Suppressor macrophage treated with lipopolysaccharide for 1 hour (primary cell): ENCODE results near the gene ARHGAP40.

Source experiments
- DNase-seq, 3 donors: peaks; one replicate each; pipeline ENCODE4 v3.0.0-alpha.2; 2020 to 2022

ARHGAP40 gene

GRCh38 chr20:38652995-38653394, 51.4 kb downstream of the ARHGAP40 start:
- no peak for DNase-seq

GRCh38 chr20:38657390-38657789, 55.8 kb downstream of the ARHGAP40 start:
- DNase-seq = no peak

GRCh38 chr20:38658879-38659596, 57.4 kb downstream of the ARHGAP40 start:
- DNase-seq = peak in 2 of 3 donors; percentile 21 to 35

- no peak for DNase-seq
Observed at GRCh38 chr20:38659597-38659880, 57.9 kb downstream of the ARHGAP40 start.

GRCh38 chr20:38660429-38660828, 58.8 kb downstream of the ARHGAP40 start:
- no peak for DNase-seq

- no peak for DNase-seq
Observed at GRCh38 chr20:38663660-38664059, 62.1 kb downstream of the ARHGAP40 start.

- DNase-seq = no peak
Observed at GRCh38 chr20:38664284-38664683, 62.7 kb downstream of the ARHGAP40 start.

- no peak for DNase-seq
Observed at GRCh38 chr20:38665094-38665493, 63.5 kb downstream of the ARHGAP40 start.

- DNase-seq = no peak
Observed at GRCh38 chr20:38665506-38666285, 64.1 kb downstream of the ARHGAP40 start.

GRCh38 chr20:38667417-38667956, 65.9 kb downstream of the ARHGAP40 start:
- no peak for DNase-seq

- no peak for DNase-seq
Observed at GRCh38 chr20:38669688-38670087, 68.1 kb downstream of the ARHGAP40 start.

GRCh38 chr20:38670786-38671185, 69.2 kb downstream of the ARHGAP40 start:
- no peak for DNase-seq

- DNase-seq = no peak
Observed at GRCh38 chr20:38671186-38671585, 69.6 kb downstream of the ARHGAP40 start.

GRCh38 chr20:38671701-38672292, 70.2 kb downstream of the ARHGAP40 start:
- DNase-seq = no peak

- DNase-seq = no peak
Observed at GRCh38 chr20:38672504-38672903, 70.9 kb downstream of the ARHGAP40 start.

- no peak for DNase-seq
Observed at GRCh38 chr20:38673261-38673660, 71.7 kb downstream of the ARHGAP40 start.

- peak in 2 of 3 donors; percentile 7 to 13 for DNase-seq
Observed at GRCh38 chr20:38673725-38674091, 72.1 kb downstream of the ARHGAP40 start.

GRCh38 chr20:38674092-38674764, 72.6 kb downstream of the ARHGAP40 start:
- DNase-seq = peak; percentile 61 to 83 (median 71)

GRCh38 chr20:38674765-38675133, 73.1 kb downstream of the ARHGAP40 start:
- DNase-seq = no peak

- DNase-seq = no peak
Observed at GRCh38 chr20:38676576-38676975, 75.0 kb downstream of the ARHGAP40 start.

- DNase-seq = peak; percentile 31 to 65 (median 47)
Observed at GRCh38 chr20:38680500-38681306, 79.1 kb downstream of the ARHGAP40 start.

GRCh38 chr20:38685271-38685670, 83.7 kb downstream of the ARHGAP40 start:
- DNase-seq = no peak
